Mesendoderm (in vitro differentiated cells): Measurements from ENCODE around the gene CPPED1. TPM values are rescaled to one million over a fixed set of nuclear protein-coding genes. Genes with fewer than 3 reads are reported as not detected.

Experiments
- DNase-seq: peaks from one replicate; pipeline ENCODE4 v3.0.0; 2013
- H2AK5ac ChIP-seq: 2 replicates; pipeline ENCODE4 v1.6.1; 2013; ENCODE audit warnings: low read length, inconsistent platforms
- H2BK120ac ChIP-seq: 2 replicates; pipeline ENCODE4 v1.6.1; 2013; ENCODE audit warnings: low read depth, mild to moderate bottlenecking, low read length, moderate library complexity, mixed read lengths
- H2BK15ac ChIP-seq: replicated peaks from 2 replicates; pipeline ENCODE4 v1.6.1; 2013; ENCODE audit warnings: low read depth, mild to moderate bottlenecking, moderate library complexity
- H2BK5ac ChIP-seq: 2 replicates; pipeline ENCODE4 v1.6.1; 2013; ENCODE audit warnings: low read length, inconsistent platforms
- H3K18ac ChIP-seq: 2 replicates; pipeline ENCODE4 v1.6.1; 2013; ENCODE audit warnings: mild to moderate bottlenecking, low read length, mixed read lengths
- H3K23ac ChIP-seq: one replicate; pipeline ENCODE4 v1.6.1; 2013; ENCODE audit warnings: low read length
- H3K27ac ChIP-seq: 2 replicates; pipeline ENCODE4 v1.5.1; 2013; ENCODE audit warnings: low read depth, mild to moderate bottlenecking, inconsistent platforms, low read length, moderate library complexity
- H3K27me3 ChIP-seq: 2 replicates; pipeline ENCODE4 v1.6.1; 2013; ENCODE audit warnings: low read length, control low read depth, mild to moderate bottlenecking, inconsistent platforms; ENCODE audit not compliant: insufficient read depth, poor library complexity
- H3K36me3 ChIP-seq: 2 replicates; pipeline ENCODE4 v1.6.1; 2013; ENCODE audit warnings: low read length, inconsistent platforms; ENCODE audit not compliant: control insufficient read depth, insufficient read depth
- H3K4ac ChIP-seq: one replicate; pipeline ENCODE4 v1.6.1; 2013; ENCODE audit warnings: low read depth, mild to moderate bottlenecking, low read length, moderate library complexity
- H3K4me1 ChIP-seq: 2 replicates; pipeline ENCODE4 v1.6.1; 2013; ENCODE audit warnings: low read depth, low read length, inconsistent platforms; ENCODE audit not compliant: control insufficient read depth
- H3K4me2 ChIP-seq: 2 replicates; pipeline ENCODE4 v1.6.1; 2013; ENCODE audit warnings: low read length
- H3K4me3 ChIP-seq: 2 replicates; pipeline ENCODE4 v1.5.1; 2013; ENCODE audit warnings: mild to moderate bottlenecking, low read length
- H3K56ac ChIP-seq: one replicate; pipeline ENCODE4 v1.6.1; 2013; ENCODE audit warnings: low read length
- H3K79me1 ChIP-seq: 2 replicates; pipeline ENCODE4 v1.6.1; 2013; ENCODE audit warnings: low read length, inconsistent platforms
- H3K79me2 ChIP-seq: 2 replicates; pipeline ENCODE4 v1.6.1; 2013; ENCODE audit warnings: mild to moderate bottlenecking, low read length; ENCODE audit not compliant: control insufficient read depth, insufficient read depth
- H3K9ac ChIP-seq: 2 replicates; pipeline ENCODE4 v1.6.1; 2013; ENCODE audit warnings: low read length, inconsistent platforms
- H4K5ac ChIP-seq: one replicate; pipeline ENCODE4 v1.6.1; 2013; ENCODE audit warnings: low read length
- H4K8ac ChIP-seq: one replicate; pipeline ENCODE4 v1.6.1; 2013; ENCODE audit warnings: low read depth, mild to moderate bottlenecking, control low read depth, low read length, moderate library complexity
- WGBS: extraction: QIAGEN DNeasy Blood & Tissue Kit; methylation state at CpG from one replicate; pipeline ENCODE4 v1.1.7; 2013; ENCODE audit warnings: low lambda C conversion rate, missing lambda C conversion rate; ENCODE audit not compliant: insufficient coverage; ENCODE audit errors: extremely low coverage; 5-methylcytosine and 5-hydroxymethylcytosine counted together
- polyA plus RNA-seq, 2 experiments: library from polyadenylated mRNA; stranded (reverse); fragments of 200-250 nt; gene quantifications; one replicate each; pipeline ENCODE4 v1.2.3, GENCODE V29; 2013

CPPED1 gene, protein sequence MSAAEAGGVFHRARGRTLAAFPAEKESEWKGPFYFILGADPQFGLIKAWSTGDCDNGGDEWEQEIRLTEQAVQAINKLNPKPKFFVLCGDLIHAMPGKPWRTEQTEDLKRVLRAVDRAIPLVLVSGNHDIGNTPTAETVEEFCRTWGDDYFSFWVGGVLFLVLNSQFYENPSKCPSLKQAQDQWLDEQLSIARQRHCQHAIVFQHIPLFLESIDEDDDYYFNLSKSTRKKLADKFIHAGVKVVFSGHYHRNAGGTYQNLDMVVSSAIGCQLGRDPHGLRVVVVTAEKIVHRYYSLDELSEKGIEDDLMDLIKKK
- 12.7 TPM for polyA plus RNA-seq (2013, experiment 1 of 2)
- polyA plus RNA-seq (2013, experiment 2 of 2): 13.0 TPM

DNA sequence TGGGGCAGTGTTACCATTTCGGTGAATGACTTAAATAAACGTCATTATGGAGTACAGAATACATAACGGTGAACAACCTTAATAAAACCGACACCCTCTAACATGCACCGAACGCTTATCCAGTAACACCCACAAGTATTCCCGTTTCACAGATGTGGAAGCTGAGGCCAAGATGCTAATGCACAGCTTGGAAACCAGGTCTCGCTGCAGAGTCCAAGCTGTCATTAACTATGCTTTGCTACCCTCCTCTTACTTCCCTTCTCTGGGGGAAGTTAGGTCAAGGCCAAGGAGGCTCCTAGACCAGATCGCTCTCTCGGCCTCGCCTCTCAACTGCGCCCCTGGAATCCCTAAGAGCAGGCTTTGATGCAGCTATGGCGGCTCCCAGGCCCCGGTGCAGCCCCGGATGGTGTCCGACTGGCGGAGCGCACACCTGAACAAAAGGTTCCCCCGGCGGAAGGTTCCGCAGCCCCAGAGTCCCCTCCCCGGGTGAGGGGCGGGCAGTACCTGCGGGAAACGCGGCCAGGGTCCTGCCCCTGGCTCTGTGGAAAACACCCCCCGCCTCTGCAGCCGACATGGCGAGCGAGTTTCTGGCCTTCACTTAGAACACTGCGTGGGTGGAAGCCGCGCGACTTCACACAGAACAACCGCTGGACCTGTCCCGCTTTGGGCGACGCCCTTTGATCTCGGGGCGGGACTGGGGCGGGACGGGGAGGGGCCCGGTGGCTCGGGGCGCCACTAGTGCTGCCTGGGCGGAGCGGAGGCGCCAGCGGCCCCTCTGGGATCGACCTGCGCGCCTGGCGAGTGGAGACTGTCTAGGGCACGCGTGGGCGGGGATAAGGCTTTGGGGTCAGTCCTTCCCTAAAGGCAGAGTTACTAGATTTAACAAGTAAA lies at the start of gene CPPED1:
CPPED1 (minus strand) TSS at position 685 of the 891 bp plus-strand sequence; CDS start at position 574, 111 bp downstream.
- Histone ChIP-seq H3K79me1 (peaks cover 2% of the 10 kb centered on the region), H3K4me2 (peak within 1 kb of the TSS; percentile 19), H3K56ac (peak within 1 kb of the TSS; percentile 93), H3K4ac (peak within 1 kb of the TSS; percentile 93), H4K5ac (peak within 1 kb of the TSS; percentile 1), H3K9ac (peak within 1 kb of the TSS; percentile 72), H3K36me3 (no peaks in the 10 kb centered on the region), H3K18ac (peak within 1 kb of the TSS; percentile 92), H4K8ac (peak within 1 kb of the TSS; percentile 30), H3K23ac (no peak within 1 kb of the TSS), H2BK5ac (peak within 1 kb of the TSS; percentile 68), H3K4me3 (peak within 1 kb of the TSS; percentile 53), H3K4me1 (no peaks in the 10 kb centered on the region), H3K79me2 (no peaks in the 10 kb centered on the region), H3K27me3 (no peaks in the 10 kb centered on the region), H2BK120ac (peak within 1 kb of the TSS; percentile 62), H2BK15ac (no peak within 1 kb of the TSS), H2AK5ac (no peak within 1 kb of the TSS), H3K27ac (no peak within 1 kb of the TSS)
- DNase-seq: peak; percentile 93
- no CpG with 5 or more reads among the region's 56 CpGs for WGBS

DNA sequence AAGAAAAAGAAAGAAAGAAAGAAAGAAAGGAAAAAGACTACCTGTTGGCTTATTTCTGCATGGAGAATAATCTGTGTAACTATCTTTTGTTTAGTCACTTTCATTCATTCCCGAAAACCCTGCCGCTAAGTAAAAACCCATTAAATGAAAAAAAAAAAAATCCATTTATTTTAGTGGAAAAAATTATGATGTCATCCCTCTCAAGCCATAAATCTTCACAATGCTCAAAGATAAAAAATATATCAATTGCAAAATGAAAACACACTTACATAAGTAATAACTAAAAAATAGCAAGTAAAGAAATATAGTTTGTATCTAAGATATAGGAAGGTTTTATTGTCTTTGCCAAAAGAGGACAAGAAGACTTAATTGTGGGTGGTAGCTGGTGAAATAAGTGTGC lies 46.5 kb upstream of the CPPED1 start:
- H3K27ac ChIP-seq: no peak overlapping the region
- H3K79me2 ChIP-seq: no peaks in the 10 kb centered on the region
- H3K4me1 ChIP-seq: no peaks in the 10 kb centered on the region
- H3K23ac ChIP-seq: no peak overlapping the region
- H4K5ac ChIP-seq: no peak overlapping the region
- no peaks in the 10 kb centered on the region for H3K36me3 ChIP-seq
- H3K9ac ChIP-seq: no peak overlapping the region
- no peaks in the 10 kb centered on the region for H3K79me1 ChIP-seq
- no peak overlapping the region for H2BK5ac ChIP-seq
- H3K4me2 ChIP-seq: no peak overlapping the region
- no peak overlapping the region for H3K56ac ChIP-seq
- H3K4me3 ChIP-seq: no peak overlapping the region
- WGBS: no CpG with 5 or more reads among the region's 2 CpGs
- H2BK120ac ChIP-seq: no peak overlapping the region
- H3K4ac ChIP-seq: no peak overlapping the region
- DNase-seq: no peak
- no peak overlapping the region for H2AK5ac ChIP-seq
- no peak overlapping the region for H4K8ac ChIP-seq
- H3K27me3 ChIP-seq: no peaks in the 10 kb centered on the region
- H3K18ac ChIP-seq: no peak overlapping the region
- H2BK15ac ChIP-seq: no peak overlapping the region

DNA sequence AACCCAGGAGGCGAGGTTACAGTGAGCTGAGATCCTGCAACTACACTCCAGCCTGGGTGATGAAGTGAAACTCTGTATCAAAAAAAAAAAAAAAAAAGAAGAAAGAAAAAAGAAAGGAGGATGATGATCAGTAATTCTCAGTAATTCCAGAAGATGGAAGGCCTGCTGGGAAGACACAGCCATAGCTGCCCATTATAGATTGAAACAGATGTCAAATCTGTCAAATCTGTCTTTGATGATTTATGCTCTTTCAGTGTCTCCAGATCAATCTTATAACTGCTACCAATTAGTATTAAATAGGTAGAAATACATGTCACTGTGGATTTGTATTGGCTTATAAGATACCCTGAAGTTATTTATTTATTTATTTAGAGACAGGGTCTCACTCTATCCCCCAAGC lies 42.9 kb upstream of the CPPED1 start:
- H4K8ac ChIP-seq: no peak overlapping the region
- H3K4me1 ChIP-seq: no peaks in the 10 kb centered on the region
- H2BK120ac ChIP-seq: no peak overlapping the region
- H3K9ac ChIP-seq: no peak overlapping the region
- H4K5ac ChIP-seq: no peak overlapping the region
- H3K18ac ChIP-seq: no peak overlapping the region
- H3K36me3 ChIP-seq: no peaks in the 10 kb centered on the region
- no peak overlapping the region for H2BK5ac ChIP-seq
- no peak overlapping the region for H3K27ac ChIP-seq
- H3K27me3 ChIP-seq: no peaks in the 10 kb centered on the region
- H3K56ac ChIP-seq: no peak overlapping the region
- H3K4ac ChIP-seq: no peak overlapping the region
- H2AK5ac ChIP-seq: no peak overlapping the region
- H3K79me2 ChIP-seq: no peaks in the 10 kb centered on the region
- H3K4me3 ChIP-seq: no peak overlapping the region
- DNase-seq: no peak
- WGBS: no CpG with 5 or more reads among the region's 1 CpG
- no peak overlapping the region for H3K23ac ChIP-seq
- H3K4me2 ChIP-seq: no peak overlapping the region
- no peak overlapping the region for H2BK15ac ChIP-seq
- no peaks in the 10 kb centered on the region for H3K79me1 ChIP-seq

DNA sequence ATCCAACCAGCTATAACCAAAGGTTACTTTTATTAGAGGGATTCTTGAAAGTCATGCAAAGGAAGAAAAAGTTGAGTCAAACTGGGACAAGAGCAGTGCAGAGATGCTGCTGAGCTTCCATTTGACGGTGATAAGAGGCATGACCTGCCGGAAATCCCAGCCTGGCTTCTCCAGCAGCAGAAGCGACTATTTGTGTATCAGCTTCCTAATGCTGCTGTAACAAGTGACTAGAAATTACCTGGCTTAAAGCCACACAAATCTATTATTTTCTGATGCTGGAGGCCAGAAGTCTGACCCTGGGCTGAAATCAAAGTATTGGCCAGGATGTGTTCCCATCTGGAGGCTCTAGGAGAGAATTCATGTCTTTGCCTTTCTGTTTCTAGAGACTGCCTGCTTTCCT lies 41.6 kb upstream of the CPPED1 start:
- H3K9ac ChIP-seq: no peak overlapping the region
- no peak overlapping the region for H3K4ac ChIP-seq
- no peak overlapping the region for H2BK120ac ChIP-seq
- H3K79me2 ChIP-seq: no peaks in the 10 kb centered on the region
- no peak overlapping the region for H3K56ac ChIP-seq
- H3K79me1 ChIP-seq: no peaks in the 10 kb centered on the region
- WGBS: no CpG with 5 or more reads among the region's 3 CpGs
- DNase-seq: no peak
- no peaks in the 10 kb centered on the region for H3K4me1 ChIP-seq
- no peak overlapping the region for H3K23ac ChIP-seq
- no peaks in the 10 kb centered on the region for H3K27me3 ChIP-seq
- H2AK5ac ChIP-seq: no peak overlapping the region
- no peak overlapping the region for H2BK15ac ChIP-seq
- H3K4me3 ChIP-seq: no peak overlapping the region
- H4K8ac ChIP-seq: no peak overlapping the region
- no peak overlapping the region for H3K27ac ChIP-seq
- no peak overlapping the region for H3K4me2 ChIP-seq
- no peaks in the 10 kb centered on the region for H3K36me3 ChIP-seq
- no peak overlapping the region for H2BK5ac ChIP-seq
- no peak overlapping the region for H4K5ac ChIP-seq
- no peak overlapping the region for H3K18ac ChIP-seq

DNA sequence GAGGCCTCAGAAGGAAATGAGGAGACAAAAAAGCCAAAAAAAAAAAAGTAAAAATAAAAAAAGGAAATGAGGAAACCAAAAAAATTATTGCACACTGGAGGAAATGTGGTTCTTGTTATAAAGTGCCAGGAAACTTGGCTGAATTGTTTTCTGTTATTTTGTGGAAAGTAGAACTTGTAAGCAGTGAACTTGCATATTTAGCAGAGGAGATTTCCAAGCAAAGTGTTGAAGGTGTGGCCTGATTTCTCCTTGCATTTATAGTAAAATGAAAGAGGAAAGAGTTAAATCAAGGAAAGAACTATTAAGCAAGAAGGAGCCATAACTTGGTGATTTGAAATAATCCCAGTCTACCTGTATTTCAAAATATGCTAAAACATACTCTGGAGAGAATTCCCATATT lies 34.1 kb upstream of the CPPED1 start:
- Histone ChIP-seq H3K23ac (no peak overlapping the region), H3K9ac (no peak overlapping the region), H3K18ac (no peak overlapping the region), H3K4me2 (no peak overlapping the region), H3K4ac (no peak overlapping the region), H3K4me1 (no peaks in the 10 kb centered on the region), H4K5ac (no peak overlapping the region), H3K36me3 (no peaks in the 10 kb centered on the region), H2BK5ac (no peak overlapping the region), H3K79me1 (no peaks in the 10 kb centered on the region), H3K4me3 (no peak overlapping the region), H2BK15ac (no peak overlapping the region), H2AK5ac (no peak overlapping the region), H3K27me3 (no peaks in the 10 kb centered on the region), H4K8ac (no peak overlapping the region), H3K79me2 (no peaks in the 10 kb centered on the region), H2BK120ac (no peak overlapping the region), H3K27ac (no peak overlapping the region), H3K56ac (no peak overlapping the region)
- no peak for DNase-seq
